H1 (cell line): ENCODE measurements around the gene GNAO1. TPM values are rescaled to one million over a fixed set of nuclear protein-coding genes. Genes with fewer than 3 reads are reported as not detected.

Experiments used
- CTCF ChIA-PET: fragments of 300-600 bp; sonication (Branson Sonifier 250); formaldehyde crosslinking; loops from one replicate; lab custom pipeline; 2021; ENCODE audit not compliant: partially characterized antibody; lab: Charles Lee
- POLR2A ChIA-PET: fragments of 300-600 bp; sonication (Branson Sonifier 250); formaldehyde crosslinking; loops from one replicate; lab custom pipeline; 2021; ENCODE audit warnings: inconsistent platforms; ENCODE audit not compliant: partially characterized antibody; lab: Charles Lee
- DNase-seq, 2 experiments: peaks; one replicate each; pipeline versions ENCODE4 v3.0.0 to v3.0.0-alpha.2; 2010 to 2022; ENCODE audit warnings: low spot score in 2 of 2, low read depth in 1 of 2, mixed read lengths in 1 of 2
- FAIRE-seq: peaks from 2 replicates; lab custom pipeline; 2011; peaks lifted over from hg19 to GRCh38; lab: Jason Lieb, UNC
- H2AFZ ChIP-seq: 2 replicates; pipeline ENCODE4 v1.8.1; 2012; ENCODE audit warnings: low read length, inconsistent platforms
- H2AK5ac ChIP-seq: 2 replicates; pipeline ENCODE4 v1.6.1; 2013; ENCODE audit warnings: low read depth, low read length
- H2BK120ac ChIP-seq: replicated peaks from 2 replicates; pipeline ENCODE3; 2013; ENCODE audit warnings: low read depth, low read length, inconsistent platforms
- H2BK12ac ChIP-seq: 2 replicates; pipeline ENCODE4 v1.6.1; 2013; ENCODE audit warnings: low read depth, low read length
- H2BK15ac ChIP-seq: 2 replicates; pipeline ENCODE4 v1.6.1; 2013; ENCODE audit warnings: low read length
- H2BK20ac ChIP-seq: 2 replicates; pipeline ENCODE4 v1.6.1; 2013; ENCODE audit warnings: low read length
- H2BK5ac ChIP-seq: 2 replicates; pipeline ENCODE4 v1.6.1; 2013; ENCODE audit warnings: low read depth, low read length
- H3K14ac ChIP-seq: 2 replicates; pipeline ENCODE4 v1.6.1; 2013; ENCODE audit warnings: inconsistent platforms; ENCODE audit not compliant: insufficient read length
- H3K18ac ChIP-seq: 2 replicates; pipeline ENCODE4 v1.6.1; 2013; ENCODE audit warnings: low read length; ENCODE audit errors: extremely low read depth
- H3K23ac ChIP-seq: 2 replicates; pipeline ENCODE4 v1.6.1; 2013; ENCODE audit warnings: inconsistent platforms; ENCODE audit not compliant: insufficient read length
- H3K23me2 ChIP-seq: 2 replicates; pipeline ENCODE4 v1.6.1; 2013; ENCODE audit warnings: low read depth, low read length
- H3K27ac ChIP-seq: 2 replicates; pipeline ENCODE4 v1.6.1; 2011; ENCODE audit warnings: low read depth, low read length, inconsistent platforms
- H3K27me3 ChIP-seq, 4 experiments: replicated peaks in 1 of 4; 1 replicate in 1 of 4; 2 replicates in 3 of 4; pipeline versions ENCODE4 v1.6.1 to v1.8.1; 2011 to 2013; ENCODE audit warnings: low read length in 3 of 4, mild to moderate bottlenecking in 3 of 4, inconsistent platforms in 2 of 4, mixed read lengths in 2 of 4, moderate library complexity in 1 of 4; ENCODE audit not compliant: control insufficient read depth in 3 of 4, insufficient read depth in 3 of 4; ENCODE audit errors: extremely low read depth in 1 of 4
- H3K36me3 ChIP-seq, 4 experiments: 2 replicates each; pipeline versions ENCODE4 v1.6.1 to v1.8.1; 2011 to 2013; ENCODE audit warnings: mild to moderate bottlenecking in 4 of 4, low read length in 3 of 4, moderate library complexity in 2 of 4, control low read depth in 1 of 4, inconsistent platforms in 1 of 4; ENCODE audit not compliant: insufficient read depth in 4 of 4, control insufficient read depth in 2 of 4
- H3K4ac ChIP-seq: replicated peaks from 2 replicates; pipeline ENCODE3; 2013; ENCODE audit warnings: low read length, low read depth, mixed read lengths, inconsistent platforms; ENCODE audit not compliant: insufficient read length
- H3K4me1 ChIP-seq, 4 experiments: replicated peaks in 1 of 4; 1 replicate in 1 of 4; 2 replicates in 3 of 4; pipeline versions ENCODE4 v1.6.1 to v1.8.1; 2011 to 2013; ENCODE audit warnings: low read length in 3 of 4, inconsistent platforms in 2 of 4, mixed read lengths in 1 of 4; ENCODE audit not compliant: insufficient read depth in 4 of 4, control insufficient read depth in 3 of 4
- H3K4me2 ChIP-seq, 2 experiments: 2 replicates each; pipeline versions ENCODE4 v1.6.1 to v1.8.1; 2011 to 2013; ENCODE audit warnings: low read depth in 2 of 2, low read length in 2 of 2, control low read depth in 1 of 2, inconsistent platforms in 1 of 2, mild to moderate bottlenecking in 1 of 2; ENCODE audit not compliant: insufficient read depth in 1 of 2
- H3K4me3 ChIP-seq, 4 experiments: fragments of 200-600, 300-600 bp in 1 of 4; sonication (generic), shearing (Covaris generic), sonication (Bioruptor Twin) in 1 of 4; 2 replicates each; pipeline versions ENCODE4 v1.5.1 to v1.8.1; 2011 to 2016; ENCODE audit warnings: low read length in 4 of 4, low read depth in 3 of 4, control low read depth in 2 of 4, inconsistent platforms in 2 of 4, mild to moderate bottlenecking in 2 of 4, mixed read lengths in 1 of 4, moderate library complexity in 1 of 4; ENCODE audit not compliant: insufficient read depth in 2 of 4; ENCODE audit errors: extremely low read depth in 1 of 4
- H3K56ac ChIP-seq: replicated peaks from 2 replicates; pipeline ENCODE3; 2013; ENCODE audit warnings: low read depth, mild to moderate bottlenecking, mixed read lengths, low read length, inconsistent platforms; ENCODE audit not compliant: insufficient read length
- H3K79me1 ChIP-seq: 2 replicates; pipeline ENCODE4 v1.6.1; 2013; ENCODE audit warnings: low read depth, low read length, control low read depth
- H3K79me2 ChIP-seq, 2 experiments: 2 replicates each; pipeline versions ENCODE4 v1.6.1 to v1.8.1; 2012 to 2013; ENCODE audit warnings: low read length in 2 of 2, mild to moderate bottlenecking in 2 of 2, inconsistent platforms in 1 of 2; ENCODE audit not compliant: insufficient read depth in 2 of 2, control insufficient read depth in 1 of 2
- H3K9ac ChIP-seq, 4 experiments: replicated peaks in 1 of 4; 1 replicate in 1 of 4; 2 replicates in 3 of 4; pipeline versions ENCODE4 v1.6.1 to v1.8.1; 2011 to 2013; ENCODE audit warnings: low read depth in 3 of 4, low read length in 3 of 4, control low read depth in 2 of 4, mild to moderate bottlenecking in 2 of 4, moderate library complexity in 2 of 4, inconsistent platforms in 1 of 4; ENCODE audit errors: extremely low read depth in 1 of 4
- H3K9me3 ChIP-seq, 2 experiments: 2 replicates each; pipeline versions ENCODE4 v1.6.1 to v1.8.1; 2012 to 2013; ENCODE audit warnings: mild to moderate bottlenecking in 2 of 2, moderate library complexity in 2 of 2, control low read depth in 1 of 2, inconsistent platforms in 1 of 2, low read depth in 1 of 2, low read length in 1 of 2, mixed read lengths in 1 of 2; ENCODE audit not compliant: insufficient read depth in 2 of 2
- H4K20me1 ChIP-seq, 2 experiments: replicated peaks in 1 of 2; 2 replicates each; pipeline versions ENCODE3 to v1.8.1; 2011 to 2013; ENCODE audit warnings: inconsistent platforms in 2 of 2, low read length in 2 of 2, mild to moderate bottlenecking in 1 of 2; ENCODE audit not compliant: insufficient read depth in 2 of 2, control insufficient read depth in 1 of 2
- H4K5ac ChIP-seq: 2 replicates; pipeline ENCODE4 v1.6.1; 2013; ENCODE audit warnings: low read length, low read depth, mixed read lengths, inconsistent platforms; ENCODE audit not compliant: insufficient read length
- H4K8ac ChIP-seq: 2 replicates; pipeline ENCODE4 v1.8.0; 2013; ENCODE audit warnings: mild to moderate bottlenecking, moderate library complexity, low read length, inconsistent platforms; ENCODE audit not compliant: insufficient read depth; ENCODE audit errors: extremely low read depth
- H4K91ac ChIP-seq: replicated peaks from 2 replicates; pipeline ENCODE3; 2013; ENCODE audit warnings: low read length, mixed read lengths, inconsistent platforms; ENCODE audit not compliant: insufficient read length
- WGBS, 2 experiments: shearing (Covaris generic) in 1 of 2; methylation state at CpG; one replicate each; pipeline versions ENCODE4 v1.1.6 to v1.1.7; 2013 to 2015; ENCODE audit warnings: low lambda C conversion rate in 2 of 2, mixed read lengths in 2 of 2, inconsistent platforms in 1 of 2, low coverage in 1 of 2, missing lambda C conversion rate in 1 of 2; ENCODE audit not compliant: insufficient replicate concordance in 2 of 2, insufficient coverage in 1 of 2, insufficient read length in 1 of 2; ENCODE audit errors: extremely low coverage in 1 of 2, missing lambda C conversion rate in 1 of 2; 5-methylcytosine and 5-hydroxymethylcytosine counted together
- polyA plus RNA-seq, 7 experiments: library from polyadenylated mRNA; depleted of rRNA in 3 of 7; stranded (reverse) in 5 of 7; unstranded in 2 of 7; fragments of >200 nt in 5 of 7; fragments of 200-250 nt in 2 of 7; gene quantifications; 1 replicate in 5 of 7; 2 replicates in 1 of 7; 4 replicates in 1 of 7; pipeline versions ENCODE4 v1.2.1 to v1.2.3, GENCODE V29; 2011 to 2013; ENCODE audit warnings: missing spikeins in 2 of 7, mixed read lengths in 2 of 7
- total RNA-seq: library from RNA; stranded (reverse); fragmentation: NEBNext Ultra II Directional; extraction: Animal tissue kit (Norgen Biotek cat#: 25700); gene quantifications from 2 replicates; pipeline ENCODE4 v1.2.1, GENCODE V29; 2021

GNAO1 gene
- total and polyA plus RNA-seq, 2 of the 8 experiments (the other 6 are each of a cell fraction or from before 2014, with no cell fraction given), result 6.7 to 34.4 TPM

GRCh38 chr16:56363181-56363716 lies 172.0 kb downstream of the GNAO1 start:
- Histone ChIP-seq H2BK20ac (no peak overlapping the region), H2AK5ac (no peak overlapping the region), H3K79me1 (no peaks in the 10 kb centered on the region), H3K23ac (no peak overlapping the region), H4K91ac (no peak overlapping the region), H2AFZ (no peak overlapping the region), H3K9me3 (no peaks in the 10 kb centered on the region), H4K20me1 (no peaks in the 10 kb centered on the region), H2BK15ac (no peak overlapping the region), H3K27me3 (no peaks in the 10 kb centered on the region), H4K5ac (no peak overlapping the region), H3K18ac (no peak overlapping the region), H2BK5ac (no peak overlapping the region), H3K23me2 (no peaks in the 10 kb centered on the region), H4K8ac (no peak overlapping the region), H3K4me2 (no peak overlapping the region), H3K4me1 (0 out of 7 replicates have a peak, but pooled peaks cover 0 to under 1% (median 0%) of the 10 kb centered on the region in 4 experiments), H2BK12ac (no peak overlapping the region), H3K27ac (no peak overlapping the region), H3K56ac (no peak overlapping the region), H3K4me3 (no peak overlapping the region), H3K4ac (no peak overlapping the region), H3K36me3 (peaks cover 0 to 3% (median 0%) of the 10 kb centered on the region in 4 experiments; a peak in 3 of 8 replicates), H3K9ac (no peak overlapping the region), H2BK120ac (no peak overlapping the region), H3K14ac (no peak overlapping the region), H3K79me2 (no peaks in the 10 kb centered on the region)
- ChIA-PET CTCF (interaction anchor here (1.0 kb wide), 1 partner anchor 321 kb away, joined by 4 read pairs; no protein-coding TSS in a partner anchor), POLR2A (no interaction called here)
- DNase-seq (no peak), FAIRE-seq (no peak)
- 95% methylated on average over 6 of the region's 6 CpGs; no CpG with 5 or more reads in 1 of the 2 experiments for WGBS, 2 experiments
